Neural progenitor cell (in vitro differentiated cells): Measurements from ENCODE around the gene AGBL4.

Experiments used
- CTCF ChIP-seq: fragments of 200-600 bp; sonication (generic); IDR thresholded peaks from 2 replicates; pipeline ENCODE4 v1.5.1; 2017; ENCODE audit warnings: antibody characterized with exemption, mild to moderate bottlenecking
- EZH2 ChIP-seq: fragments of 200-600 bp; sonication (generic); IDR thresholded peaks from 2 replicates; pipeline ENCODE4 v1.6.1; 2017; ENCODE audit warnings: antibody characterized with exemption, mild to moderate bottlenecking, moderate library complexity
- EZH2phosphoT487 ChIP-seq: fragments of 200-600 bp; sonication (generic); IDR thresholded peaks from 2 replicates; pipeline ENCODE4 v1.6.1; 2017; ENCODE audit warnings: antibody characterized with exemption

- TF ChIP-seq CTCF (no peak), EZH2 (no peak), EZH2phosphoT487 (no peak)
These were observed 1442.5 kb downstream of the AGBL4 start for GRCh38 chr1:48581270-48581669.
